Right cardiac atrium (tissue), 5 donors: ENCODE results near the gene UQCC2. TPM values are rescaled to one million over a fixed set of nuclear protein-coding genes. Genes with fewer than 3 reads are reported as not detected.

Source experiments
- ATAC-seq, 2 donors: fragments of 200-7000 bp; cut with Tn5 transposase; one replicate each; pipeline versions ENCODE4 v1.8.0 to v1.9.1; 2020; ENCODE audit warnings: moderate library complexity in 2 of 2, mild to moderate bottlenecking in 1 of 2
- DNase-seq, 3 donors: peaks; one replicate each; pipeline ENCODE4 v3.0.0-alpha.2; 2020
- H3K27ac ChIP-seq: one replicate; pipeline ENCODE4 v1.5.1; 2013; ENCODE audit warnings: mild to moderate bottlenecking, low read length, control low read depth, moderate library complexity
- H3K27me3 ChIP-seq: one replicate; pipeline ENCODE4 v1.6.1; 2013; ENCODE audit not compliant: control insufficient read depth, insufficient read depth
- H3K4me1 ChIP-seq: one replicate; pipeline ENCODE4 v1.6.1; 2013; ENCODE audit warnings: low read length; ENCODE audit not compliant: control insufficient read depth, insufficient read depth
- H3K4me3 ChIP-seq: one replicate; pipeline ENCODE4 v1.5.1; 2013; ENCODE audit warnings: low read length, control low read depth
- H3K9me3 ChIP-seq: one replicate; pipeline ENCODE4 v1.6.1; 2013; ENCODE audit warnings: low read length; ENCODE audit not compliant: control insufficient read depth
- WGBS: extraction: QIAGEN DNeasy Blood & Tissue Kit; methylation state at CpG from one replicate; pipeline ENCODE4 v1.1.7; 2013; 5-methylcytosine and 5-hydroxymethylcytosine counted together
- intact Hi-C, 4 donors: fragments of 100-400 bp; cut with DNase I; formaldehyde crosslinking; loops; one replicate each; pipeline versions ENCODE4 v1.11.0 to v1.14.0; 2022 to 2023
- polyA plus RNA-seq: library from polyadenylated mRNA; stranded (reverse); fragments of 200-250 nt; gene quantifications from one replicate; pipeline ENCODE4 v1.2.3, GENCODE V29; 2013
- total RNA-seq, 4 donors: library from RNA; stranded (reverse); fragmentation: NEBNext Ultra II Directional; extraction: Animal tissue kit (Norgen Biotek cat#: 25700); gene quantifications; one replicate each; pipeline ENCODE4 v1.2.1, GENCODE V29; 2021
- donor health status: healthy with polysubstance abuse.
- donor health status: DM: no; HTN: yes; CAD: no.
- donor health status: DM: no; HTN: no; CAD: no.
- donor health status: DM: no; HTN: yes; CAD: no; lungs with severe emphysema.
- donor health status: DM: yes; HTN: yes; CAD: no.

The UQCC2 gene
- total and polyA plus RNA-seq, 5 donors = 188 to 376 (median 235) TPM

DNA sequence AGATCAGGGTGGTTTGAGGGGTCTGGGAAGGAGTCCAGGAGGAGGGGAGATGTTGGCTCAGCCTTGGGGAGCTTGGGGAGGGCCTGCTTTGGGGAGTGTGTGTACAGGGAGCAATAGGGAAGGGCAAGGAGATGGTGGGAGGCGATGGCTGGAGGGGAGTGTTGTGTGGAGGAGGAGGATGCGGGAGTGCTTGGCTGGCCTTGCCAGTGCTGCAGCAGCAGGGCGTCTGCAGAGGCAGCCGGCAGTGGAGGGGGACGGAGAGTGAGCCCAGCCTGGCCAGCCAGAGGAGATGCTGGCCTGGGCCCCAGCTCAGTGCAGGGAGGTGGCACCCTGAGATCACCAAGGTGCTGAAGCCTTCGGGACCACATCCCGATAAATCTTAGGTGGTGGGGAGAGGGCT is 31.3 kb upstream of the UQCC2 start:
- Histone ChIP-seq H3K9me3 (no peaks in the 10 kb centered on the region), H3K27me3 (no peaks in the 10 kb centered on the region), H3K27ac (no peak overlapping the region), H3K4me1 (peaks cover 5% of the 10 kb centered on the region), H3K4me3 (no peak overlapping the region)
- intact Hi-C loops = loop anchor here in 1 of 4 donors (5.0 kb wide), 1 partner anchor 161 kb away; the partner anchor contains the start of gene BAK1
- ATAC-seq (no peak), DNase-seq (peak in 1 of 3 donors; percentile 37)
- 27% methylated on average over 7 of the region's 7 CpGs for WGBS

DNA sequence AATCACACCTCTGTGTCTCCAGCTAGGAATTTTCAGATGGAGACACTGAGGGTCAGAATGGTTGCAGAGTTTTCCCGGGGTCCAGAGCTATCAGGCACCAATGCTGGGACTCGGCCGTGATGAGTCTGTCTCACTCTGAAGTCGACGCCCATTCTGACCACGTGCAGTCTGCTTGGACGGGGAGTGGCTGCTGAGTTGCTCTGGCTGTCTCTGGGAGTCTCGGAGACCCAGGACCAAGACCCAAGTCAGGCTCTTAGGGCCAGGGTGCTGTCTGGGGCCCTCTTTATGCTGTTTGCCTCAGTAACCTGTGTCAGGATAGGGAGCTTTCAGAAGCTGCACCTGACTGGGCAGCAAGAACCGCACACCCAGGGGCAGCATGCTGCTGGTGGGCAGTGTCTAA is 30.6 kb upstream of the UQCC2 start:
- DNase-seq (peak in 1 of 3 donors; percentile 42), ATAC-seq (no peak)
- WGBS = 51% methylated on average over 9 of the region's 9 CpGs
- no peak overlapping the region for H3K4me3 ChIP-seq
- no peak overlapping the region for H3K27ac ChIP-seq
- no peaks in the 10 kb centered on the region for H3K27me3 ChIP-seq
- intact Hi-C loops = loop anchor here in 1 of 4 donors (5.0 kb wide), 1 partner anchor 160 kb away; the partner anchor contains the start of gene BAK1
- H3K9me3 ChIP-seq = no peaks in the 10 kb centered on the region
- peaks cover 5% of the 10 kb centered on the region for H3K4me1 ChIP-seq

- H3K4me3 ChIP-seq = no peak overlapping the region
- intact Hi-C loops = loop anchor here in 1 of 4 donors (5.0 kb wide), 1 partner anchor 158 kb away; the partner anchor contains the start of gene BAK1
- no peaks in the 10 kb centered on the region for H3K27me3 ChIP-seq
- ATAC-seq (no peak), DNase-seq (peak in 1 of 3 donors; percentile 18)
- H3K27ac ChIP-seq = no peak overlapping the region
- 66% methylated on average over 5 of the region's 5 CpGs for WGBS
- H3K4me1 ChIP-seq = peaks cover 5% of the 10 kb centered on the region
- no peaks in the 10 kb centered on the region for H3K9me3 ChIP-seq
Observed at GRCh38 chr6:33740794-33741193, 29.3 kb upstream of the UQCC2 start.

GRCh38 chr6:33740204-33740608 is 28.7 kb upstream of the UQCC2 start:
- Histone ChIP-seq H3K4me3 (no peak overlapping the region), H3K27me3 (no peaks in the 10 kb centered on the region), H3K4me1 (peaks cover 5% of the 10 kb centered on the region), H3K27ac (peak overlapping the region; percentile 50), H3K9me3 (no peaks in the 10 kb centered on the region)
- intact Hi-C loops = loop anchor here in 1 of 4 donors (5.0 kb wide), 1 partner anchor 158 kb away; the partner anchor contains the start of gene BAK1
- whole genome bisulfite sequencing = 53% methylated on average over 6 of the region's 6 CpGs
- DNase-seq = peak in 2 of 3 donors; percentile 40 to 58
- ATAC-seq = peak in 1 of 2 donors; percentile 9

GRCh38 chr6:33739571-33739970 is 28.1 kb upstream of the UQCC2 start:
- Histone ChIP-seq H3K9me3 (no peaks in the 10 kb centered on the region), H3K27me3 (no peaks in the 10 kb centered on the region), H3K4me3 (no peak overlapping the region), H3K27ac (no peak overlapping the region), H3K4me1 (peaks cover 5% of the 10 kb centered on the region)
- peak in 1 of 3 donors; percentile 2 for DNase-seq
- ATAC-seq = no peak
- intact Hi-C loops = no loop called here
- WGBS = 76% methylated on average over 5 of the region's 5 CpGs

DNA sequence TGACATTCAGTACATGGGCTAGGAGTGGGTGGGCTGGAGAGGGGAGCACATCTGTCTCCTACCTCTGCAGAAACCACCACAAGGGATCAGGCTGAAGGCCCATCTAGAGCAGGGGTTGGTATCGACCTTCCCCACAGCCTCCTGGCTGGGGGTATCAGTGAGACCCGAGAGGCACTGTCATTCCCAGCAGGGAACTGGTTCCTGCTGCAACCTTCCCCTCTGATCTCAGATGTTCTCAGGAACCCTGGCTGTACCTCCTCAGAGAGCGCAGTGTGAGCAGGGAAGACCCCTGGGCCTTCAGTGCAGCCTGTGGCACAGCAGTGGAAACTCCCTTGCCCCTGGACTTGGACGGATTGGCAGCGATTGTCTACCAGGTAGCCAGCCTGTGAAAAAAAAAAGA is 27.4 kb upstream of the UQCC2 start:
- no peaks in the 10 kb centered on the region for H3K27me3 ChIP-seq
- no peak for ATAC-seq
- no peak for DNase-seq
- H3K4me1 ChIP-seq = peaks cover 5% of the 10 kb centered on the region
- no peaks in the 10 kb centered on the region for H3K9me3 ChIP-seq
- H3K27ac ChIP-seq = no peak overlapping the region
- H3K4me3 ChIP-seq = no peak overlapping the region
- WGBS = 92% methylated on average over 5 of the region's 5 CpGs
- intact Hi-C loops = no loop called here

DNA sequence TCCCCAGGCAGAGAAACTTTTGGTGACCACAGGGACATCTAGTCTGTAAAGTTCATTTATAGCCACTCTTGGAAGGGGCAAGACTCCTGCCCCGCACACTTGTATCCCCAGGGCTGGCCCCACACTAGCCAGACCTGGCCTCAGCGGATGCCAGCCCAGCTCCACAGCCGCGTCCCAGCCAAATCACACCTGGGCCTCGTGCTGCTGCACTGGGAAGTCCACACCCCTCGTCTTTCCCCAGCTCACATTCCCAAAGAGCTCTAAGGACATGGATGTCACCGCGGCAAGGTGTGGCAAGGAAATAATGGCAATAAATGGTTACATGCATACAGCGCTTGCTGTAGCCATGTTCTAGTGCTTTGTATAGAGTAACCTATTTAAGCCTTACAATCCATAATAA is 26.7 kb upstream of the UQCC2 start:
- Histone ChIP-seq H3K9me3 (no peaks in the 10 kb centered on the region), H3K27ac (peak overlapping the region; percentile 83), H3K4me1 (peaks cover 5% of the 10 kb centered on the region), H3K4me3 (no peak overlapping the region), H3K27me3 (no peaks in the 10 kb centered on the region)
- DNase-seq (peak in 1 of 3 donors; percentile 33), ATAC-seq (no peak)
- 83% methylated on average over 9 of the region's 9 CpGs for WGBS
- intact Hi-C loops = no loop called here

- peaks cover 7% of the 10 kb centered on the region for H3K4me1 ChIP-seq
- peak overlapping the region; percentile 95 for H3K27ac ChIP-seq
- peak; percentile 83 to 84 for ATAC-seq
Observed at GRCh38 chr6:33737267-33738026, 25.9 kb upstream of the UQCC2 start.

DNA sequence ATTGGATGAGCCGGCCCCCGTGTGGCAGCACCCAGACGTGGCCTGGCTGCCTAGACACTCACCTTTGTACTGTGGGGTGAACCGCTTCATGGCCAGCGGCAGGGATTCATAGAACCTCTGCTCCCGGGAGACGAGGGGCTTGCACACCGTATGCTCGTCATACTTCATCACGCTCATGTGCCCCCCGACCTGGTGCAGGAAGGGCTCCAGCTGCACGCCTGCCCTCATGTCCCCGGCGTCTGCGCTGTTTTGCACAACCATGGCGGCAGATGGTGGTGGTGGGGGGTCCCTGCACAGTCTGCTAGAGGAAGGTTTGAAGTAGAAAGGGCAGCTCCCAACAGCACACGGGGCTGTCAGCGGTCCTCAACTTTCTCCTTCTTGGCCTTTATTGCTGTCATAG is 23.7 kb upstream of the UQCC2 start:
- 88% methylated on average over 18 of the region's 18 CpGs for WGBS
- no peak overlapping the region for H3K27ac ChIP-seq

More at GRCh38 chr6:33737267-33738026, 25.9 kb upstream of the UQCC2 start:
- intact Hi-C loops = no loop called here
- Histone ChIP-seq H3K27me3 (no peaks in the 10 kb centered on the region), H3K9me3 (no peaks in the 10 kb centered on the region), H3K4me3 (no peak overlapping the region)
- peak; percentile 56 to 73 (median 69) for DNase-seq
- WGBS = 65% methylated on average over 15 of the region's 15 CpGs

DNA sequence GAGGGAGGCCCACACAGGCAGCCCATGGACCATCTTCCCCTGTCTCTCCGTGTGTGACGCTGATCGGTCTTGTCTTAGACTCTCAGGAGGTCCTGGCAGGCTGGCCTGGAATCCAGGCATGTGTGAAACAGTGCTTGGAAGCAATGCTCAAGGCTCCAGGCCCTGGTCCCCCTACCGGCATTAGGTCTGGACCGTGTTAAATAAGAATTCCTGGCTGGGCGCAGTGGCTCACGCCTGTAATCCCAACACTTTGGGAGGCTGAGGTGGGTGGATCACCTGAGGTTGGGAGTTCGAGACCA is 22.2 kb upstream of the UQCC2 start:
- intact Hi-C loops = no loop called here
- no peak for ATAC-seq
- Histone ChIP-seq H3K4me3 (no peak overlapping the region), H3K9me3 (no peaks in the 10 kb centered on the region), H3K27ac (no peak overlapping the region), H3K27me3 (no peaks in the 10 kb centered on the region), H3K4me1 (peaks cover 6% of the 10 kb centered on the region)
- DNase-seq = no peak
- WGBS = 93% methylated on average over 8 of the region's 8 CpGs

More for the DNA sequence above, 23.7 kb upstream of the UQCC2 start:
- ATAC-seq (no peak), DNase-seq (no peak)
- Histone ChIP-seq H3K4me3 (no peak overlapping the region), H3K27me3 (no peaks in the 10 kb centered on the region), H3K9me3 (no peaks in the 10 kb centered on the region), H3K4me1 (peaks cover 6% of the 10 kb centered on the region)
- intact Hi-C loops = no loop called here

DNA sequence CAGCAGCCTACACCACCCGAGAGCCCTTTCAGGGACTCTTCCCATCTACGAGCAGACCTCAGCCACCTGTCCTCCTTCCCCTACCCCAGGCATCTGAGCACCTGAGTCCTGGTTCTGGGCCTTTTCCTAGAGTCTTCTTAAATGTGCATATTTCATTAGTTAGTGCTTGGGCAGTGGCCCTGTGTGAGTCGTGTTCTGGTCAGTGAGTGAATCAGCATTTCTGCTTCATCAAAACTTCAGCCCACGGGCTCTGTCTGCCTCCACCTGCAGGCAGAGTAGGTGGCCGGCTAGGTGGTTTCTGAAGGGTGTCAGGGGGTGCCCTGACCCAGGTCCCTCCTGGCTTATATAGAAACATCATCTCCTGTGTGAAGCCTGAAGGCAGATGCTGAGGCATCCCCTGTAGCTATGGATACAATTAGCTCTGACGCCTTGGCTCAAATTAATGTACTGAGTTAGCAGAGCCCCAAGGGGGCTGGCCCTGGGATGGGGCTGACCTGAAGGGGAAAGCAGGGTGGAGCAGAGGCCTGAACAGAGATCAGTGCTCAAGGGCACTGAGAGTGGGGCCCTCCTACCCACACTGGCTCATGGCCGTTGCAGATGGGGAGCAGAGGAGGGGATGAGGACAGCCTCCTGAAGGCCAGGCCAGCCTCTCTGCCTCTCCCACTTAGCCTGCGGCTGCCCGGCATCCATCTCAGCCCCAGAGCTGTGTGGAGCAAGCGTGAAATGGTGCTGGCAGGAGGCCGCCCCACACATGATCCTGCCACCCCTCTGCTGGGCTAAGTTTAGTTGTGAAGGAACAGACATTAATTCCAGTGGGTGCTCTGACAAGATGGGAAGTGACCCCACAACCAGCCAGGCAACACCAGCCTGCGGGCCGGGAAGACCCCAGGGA is 21.6 kb upstream of the UQCC2 start:
- no peaks in the 10 kb centered on the region for H3K9me3 ChIP-seq
- ATAC-seq (no peak), DNase-seq (no peak)
- H3K27ac ChIP-seq = no peak overlapping the region
- no peaks in the 10 kb centered on the region for H3K27me3 ChIP-seq
- no peak overlapping the region for H3K4me3 ChIP-seq
- 86% methylated on average over 13 of the region's 13 CpGs for WGBS
- peaks cover 9% of the 10 kb centered on the region for H3K4me1 ChIP-seq
- intact Hi-C loops = no loop called here
